UCSD-AML1 (cell line): ENCODE results near the gene KLK1.
"Not testable (repeated sequence)": the region's sequence is repeated elsewhere in the genome, so short reads cannot be mapped to it uniquely, and the experiment has no call there.

ENCODE experiments used
- DNase-seq: peaks from one replicate; lab custom pipeline; 2025; ENCODE audit not compliant: unreplicated experiment; lab: John Stamatoyannopoulos, UW

Gene KLK1

GRCh38 chr19:50770164-50770563 is 53.4 kb downstream of the KLK1 start, which contains the start of gene GPR32:
GPR32 (plus strand) TSS chr19:50770464; CDS start chr19:50770601, 137 bp downstream.
- DNase-seq, result not testable (repeated sequence)
